ENCODE measurements around the gene SLC7A4.

DNA sequence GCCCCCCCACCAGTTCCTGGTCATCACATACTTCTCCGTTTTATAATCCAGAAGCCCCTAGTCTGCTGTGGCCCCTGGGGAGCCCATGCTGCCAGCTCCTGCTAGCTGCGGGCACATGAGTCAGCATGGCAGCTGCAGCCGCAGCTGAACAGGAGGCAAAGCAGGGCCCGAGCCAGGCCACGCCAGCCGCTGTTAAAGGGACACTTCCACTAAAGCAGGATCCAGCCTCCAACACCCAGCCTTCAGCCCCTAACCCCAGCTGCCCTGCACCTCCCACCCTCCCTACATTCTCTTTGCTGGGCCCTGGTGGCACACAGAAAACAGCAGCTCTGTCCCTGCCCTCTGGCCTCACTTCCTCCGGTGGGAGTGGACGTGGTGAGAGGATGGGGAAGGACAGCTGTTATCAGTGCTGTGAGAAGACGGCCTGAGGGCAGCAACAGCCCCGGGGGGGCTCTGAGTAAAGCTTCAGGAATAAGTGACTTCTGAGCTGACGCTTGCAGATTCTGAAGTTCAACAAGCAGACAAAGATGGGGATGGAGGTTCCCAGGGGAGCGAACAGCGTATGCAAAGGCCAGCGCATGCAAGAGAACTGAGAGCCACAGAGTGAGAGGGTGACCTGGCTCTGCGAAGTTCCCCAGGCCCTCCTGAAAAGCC lies 12.7 kb upstream of the SLC7A4 start:
- TF ChIP-seq, protein P1, sequence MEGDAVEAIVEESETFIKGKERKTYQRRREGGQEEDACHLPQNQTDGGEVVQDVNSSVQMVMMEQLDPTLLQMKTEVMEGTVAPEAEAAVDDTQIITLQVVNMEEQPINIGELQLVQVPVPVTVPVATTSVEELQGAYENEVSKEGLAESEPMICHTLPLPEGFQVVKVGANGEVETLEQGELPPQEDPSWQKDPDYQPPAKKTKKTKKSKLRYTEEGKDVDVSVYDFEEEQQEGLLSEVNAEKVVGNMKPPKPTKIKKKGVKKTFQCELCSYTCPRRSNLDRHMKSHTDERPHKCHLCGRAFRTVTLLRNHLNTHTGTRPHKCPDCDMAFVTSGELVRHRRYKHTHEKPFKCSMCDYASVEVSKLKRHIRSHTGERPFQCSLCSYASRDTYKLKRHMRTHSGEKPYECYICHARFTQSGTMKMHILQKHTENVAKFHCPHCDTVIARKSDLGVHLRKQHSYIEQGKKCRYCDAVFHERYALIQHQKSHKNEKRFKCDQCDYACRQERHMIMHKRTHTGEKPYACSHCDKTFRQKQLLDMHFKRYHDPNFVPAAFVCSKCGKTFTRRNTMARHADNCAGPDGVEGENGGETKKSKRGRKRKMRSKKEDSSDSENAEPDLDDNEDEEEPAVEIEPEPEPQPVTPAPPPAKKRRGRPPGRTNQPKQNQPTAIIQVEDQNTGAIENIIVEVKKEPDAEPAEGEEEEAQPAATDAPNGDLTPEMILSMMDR (IDR thresholded peaks at IDR 0.05), result no peak
- TF ChIP-seq EZH2phosphoT487 (IDR thresholded peaks at IDR 0.05), result no peak

All from neural progenitor cell (in vitro differentiated cells).